Activated CD8-positive, alpha-beta memory T cell treated with anti-CD3 and anti-CD28 coated beads for 1 hour (primary cell): ENCODE results near the gene AFAP1.

Experiments
- DNase-seq, 2 donors: peaks; one replicate each; pipeline ENCODE4 v3.0.0-alpha.2; 2020; ENCODE audit warnings: low read depth in 1 of 2; ENCODE audit errors: extremely low read depth in 1 of 2

AFAP1 gene

GRCh38 chr4:7939377-7940108, at the start of gene AFAP1:
Gene AFAP1, minus strand, starts transcription at chr4:7939861. Its CDS starts 67,783 bp downstream, at chr4:7872078.
- peak; percentile 58 to 88 for DNase-seq

GRCh38 chr4:7988437-7988836, 48.8 kb upstream of the AFAP1 start:
- DNase-seq: no peak

- peak; percentile 40 to 65 for DNase-seq
Observed at GRCh38 chr4:7987148-7987989, 47.7 kb upstream of the AFAP1 start.

- DNase-seq: no peak
Observed at GRCh38 chr4:7985891-7986441, 46.3 kb upstream of the AFAP1 start.

GRCh38 chr4:7985072-7985471, 45.4 kb upstream of the AFAP1 start:
- no peak for DNase-seq

- no peak for DNase-seq
Observed at GRCh38 chr4:7984286-7984925, 44.7 kb upstream of the AFAP1 start.

- DNase-seq: no peak
Observed at GRCh38 chr4:7983296-7983695, 43.6 kb upstream of the AFAP1 start.

GRCh38 chr4:7981738-7982394, 42.2 kb upstream of the AFAP1 start:
- no peak for DNase-seq

GRCh38 chr4:7980036-7980435, 40.4 kb upstream of the AFAP1 start:
- no peak for DNase-seq

GRCh38 chr4:7979652-7979968, 39.9 kb upstream of the AFAP1 start:
- no peak for DNase-seq

GRCh38 chr4:7978907-7979651, 39.4 kb upstream of the AFAP1 start:
- no peak for DNase-seq

GRCh38 chr4:7978489-7978888, 38.8 kb upstream of the AFAP1 start:
- DNase-seq: no peak

- DNase-seq: no peak
Observed at GRCh38 chr4:7976634-7977033, 37.0 kb upstream of the AFAP1 start.

GRCh38 chr4:7976025-7976424, 36.4 kb upstream of the AFAP1 start:
- no peak for DNase-seq

- no peak for DNase-seq
Observed at GRCh38 chr4:7974425-7974824, 34.8 kb upstream of the AFAP1 start.

- no peak for DNase-seq
Observed at GRCh38 chr4:7973545-7973981, 33.9 kb upstream of the AFAP1 start.

GRCh38 chr4:7971881-7972500, 32.3 kb upstream of the AFAP1 start:
- no peak for DNase-seq

- no peak for DNase-seq
Observed at GRCh38 chr4:7971159-7971631, 31.5 kb upstream of the AFAP1 start.

- DNase-seq: no peak
Observed at GRCh38 chr4:7970361-7970946, 30.8 kb upstream of the AFAP1 start.
